T-helper 2 cell (primary cell): Measurements from ENCODE around the gene RASA4.
"Not testable (repeated sequence)": the region's sequence is repeated elsewhere in the genome, so short reads cannot be mapped to it uniquely, and the experiment has no call there.

Experiments used
- DNase-seq, 5 experiments: peaks; one replicate each; pipeline versions ENCODE4 v3.0.0 to v3.0.0-alpha.2; 2012 to 2022

The RASA4 gene

DNA sequence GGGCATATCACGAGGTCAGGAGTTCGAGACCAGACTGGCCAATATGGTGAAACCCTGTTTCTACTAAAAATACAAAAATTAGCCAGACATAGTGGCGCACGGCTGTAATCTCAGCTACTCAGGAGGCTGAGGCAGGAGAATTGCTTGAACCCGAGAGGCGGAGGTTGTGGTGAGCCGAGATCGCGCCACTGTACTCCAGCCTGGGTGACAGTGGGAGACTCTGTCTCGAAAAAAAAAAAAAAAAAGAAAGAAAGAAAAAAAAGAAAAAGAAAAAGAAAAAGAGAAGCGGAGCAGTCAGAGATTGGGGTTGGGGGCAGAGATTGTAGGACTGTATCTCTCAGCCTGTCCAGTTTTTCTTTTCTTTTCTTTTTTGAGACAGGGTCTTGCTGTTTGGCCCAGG is 73.8 kb downstream of the RASA4 start:
- DNase-seq: not testable (repeated sequence)

GRCh38 chr7:102542083-102542482 is 74.5 kb downstream of the RASA4 start:
- not testable (repeated sequence) for DNase-seq

GRCh38 chr7:102540604-102541003 is 76.0 kb downstream of the RASA4 start:
- not testable (repeated sequence) for DNase-seq

DNA sequence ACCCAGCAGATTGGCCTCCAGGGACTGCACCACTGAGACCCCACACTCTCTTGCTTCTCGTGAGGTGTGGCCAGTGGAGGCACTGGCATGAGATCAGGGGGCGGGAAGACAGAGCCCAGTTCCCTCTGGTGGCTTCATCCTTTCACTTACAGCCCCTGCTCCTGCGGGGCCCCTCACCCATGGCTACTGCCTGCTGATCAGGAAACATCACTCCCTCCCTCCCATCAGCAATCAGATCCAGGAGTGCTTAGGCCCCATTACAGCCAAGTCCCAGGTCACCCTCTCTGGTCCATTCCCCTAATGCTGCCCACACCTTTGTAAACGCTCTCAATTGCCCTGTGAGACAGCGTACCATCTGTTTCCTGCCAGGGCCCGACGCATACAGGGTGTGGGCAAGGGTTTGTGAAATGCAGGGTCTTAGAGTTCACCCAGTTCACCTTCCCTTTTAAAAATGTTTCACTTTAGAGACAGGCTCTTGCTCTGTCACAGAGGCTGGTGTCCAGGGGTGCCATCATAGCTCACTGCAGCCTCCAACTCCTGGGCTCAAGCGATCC is 81.4 kb downstream of the RASA4 start:
- not testable (repeated sequence) for DNase-seq

- DNase-seq: not testable (repeated sequence)
Observed at GRCh38 chr7:102532127-102532526, 84.4 kb downstream of the RASA4 start.

DNA sequence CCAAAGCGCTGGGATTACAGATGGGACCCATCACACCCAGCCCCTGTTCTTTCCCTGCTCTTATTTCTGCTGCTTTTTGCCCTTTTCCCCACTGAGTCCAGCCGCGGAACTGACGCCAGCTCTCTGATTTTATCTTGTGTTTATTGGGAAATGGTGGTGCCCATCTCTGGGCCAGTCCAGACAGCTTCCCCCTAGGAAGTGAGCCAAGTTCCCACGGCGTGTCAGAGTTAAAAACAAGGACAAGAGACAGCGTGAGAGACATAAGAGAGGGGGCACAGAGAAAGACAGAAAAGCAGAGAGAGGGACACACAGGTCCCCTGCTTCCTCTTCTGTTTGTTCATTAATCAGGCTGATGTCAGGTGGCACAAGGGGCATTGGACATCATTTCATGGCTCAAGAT is 85.0 kb downstream of the RASA4 start:
- not testable (repeated sequence) for DNase-seq

DNA sequence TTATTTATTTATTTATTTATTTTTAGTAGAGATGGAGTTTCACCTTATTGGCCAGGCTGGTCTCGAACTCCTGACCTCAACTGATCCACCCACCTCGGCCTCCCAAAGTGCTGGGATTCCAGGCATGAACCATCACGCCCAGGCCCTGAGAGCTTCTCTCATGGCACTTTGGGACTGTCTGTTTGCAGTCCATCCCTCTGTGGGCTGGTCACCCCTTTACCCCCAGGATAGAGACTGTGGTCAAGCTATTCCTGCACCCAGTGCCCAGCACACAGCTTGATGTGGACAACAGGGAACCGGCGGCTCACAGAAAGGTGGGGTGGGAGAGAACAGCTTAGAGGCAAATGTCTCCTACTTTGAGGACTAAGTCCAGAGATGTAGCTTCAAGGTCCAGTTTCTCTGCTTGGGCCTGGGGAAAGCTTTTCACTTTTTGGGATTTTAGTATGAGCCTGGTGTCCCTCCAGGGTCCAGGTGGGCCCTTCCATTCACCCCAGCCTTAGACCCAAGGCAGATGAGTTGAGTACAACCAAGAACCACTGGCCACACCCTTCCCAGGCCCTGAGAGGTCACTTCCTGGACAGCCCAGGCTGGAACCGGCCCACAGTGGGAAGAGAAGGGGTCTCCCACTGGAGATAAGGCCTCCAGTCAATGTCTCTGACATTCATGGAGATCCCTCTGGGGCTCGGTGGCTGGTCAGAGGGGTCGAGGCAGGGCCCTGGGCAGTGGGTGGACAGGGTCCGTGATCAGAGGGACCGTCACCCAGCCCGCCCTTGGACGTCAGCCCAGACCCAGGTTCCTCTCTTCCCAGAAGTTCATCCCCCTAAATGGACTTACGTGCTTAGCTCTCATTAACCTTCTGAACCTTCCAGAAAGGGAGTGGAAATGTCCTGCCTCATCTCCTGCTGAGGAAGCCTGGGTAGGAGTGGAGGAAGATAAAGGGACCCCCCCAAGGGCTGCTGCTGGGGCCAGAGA is 88.4 kb downstream of the RASA4 start:
- not testable (repeated sequence) for DNase-seq

GRCh38 chr7:102527182-102527581 is 89.4 kb downstream of the RASA4 start:
- not testable (repeated sequence) for DNase-seq

- not testable (repeated sequence) for DNase-seq
Observed at GRCh38 chr7:102524803-102525202, 91.8 kb downstream of the RASA4 start.
